ENCODE measurements around the gene U2SURP.
A peak's percentile ranks its signal among the peaks of the same experiment; 100 is the strongest.

DNA sequence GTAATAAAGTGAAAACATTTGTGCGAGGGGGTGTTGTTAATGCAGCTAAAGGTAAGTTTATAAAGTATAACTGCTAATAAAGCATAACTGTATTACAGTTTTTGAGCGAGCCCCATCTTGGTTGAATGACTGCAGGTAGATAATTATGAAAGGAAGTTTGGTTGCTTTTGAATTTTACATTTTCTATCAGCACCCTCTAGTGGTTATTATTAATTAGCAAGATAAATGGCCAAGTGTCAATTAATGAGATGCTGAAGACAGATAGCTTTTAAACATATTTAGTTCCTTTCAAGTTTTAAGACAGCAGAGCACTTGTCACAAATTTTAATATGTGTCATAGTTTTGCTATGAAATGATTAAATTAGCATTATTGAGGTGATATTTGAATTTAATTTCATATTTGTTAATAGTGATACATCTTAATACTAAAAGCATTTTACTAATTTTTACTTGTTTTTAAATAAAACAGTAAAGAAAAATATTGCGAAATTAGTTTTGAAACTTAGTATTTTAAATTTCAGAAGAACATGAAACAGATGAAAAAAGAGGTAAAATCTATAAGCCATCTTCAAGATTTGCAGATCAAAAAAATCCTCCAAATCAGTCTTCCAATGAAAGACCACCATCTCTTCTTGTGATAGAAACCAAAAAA, 15.1 kb downstream of the U2SURP start:
- TF ChIP-seq BHLHE40 (IDR thresholded peaks at IDR 0.05; ENCODE audit: borderline replicate concordance) (no peak), NFRKB (IDR thresholded peaks at IDR 0.05) (no peak), ZNF384 (IDR thresholded peaks at IDR 0.05) (no peak), SP1 (IDR thresholded peaks at IDR 0.05) (no peak), SUZ12 (IDR thresholded peaks at IDR 0.05) (no peak), FOXK2 (IDR thresholded peaks at IDR 0.05) (no peak), ELF4 (IDR thresholded peaks at IDR 0.05) (no peak), FOXM1 (IDR thresholded peaks at IDR 0.05; ENCODE audit: borderline replicate concordance) (no peak), ARNT (IDR thresholded peaks at IDR 0.05) (no peak), CTBP1 (IDR thresholded peaks at IDR 0.05; ENCODE audit: borderline replicate concordance) (no peak), FOXA1 (IDR thresholded peaks at IDR 0.05) (no peak), LEF1 (IDR thresholded peaks at IDR 0.05; ENCODE audit: borderline replicate concordance) (no peak)
- TF ChIP-seq, protein P1, sequence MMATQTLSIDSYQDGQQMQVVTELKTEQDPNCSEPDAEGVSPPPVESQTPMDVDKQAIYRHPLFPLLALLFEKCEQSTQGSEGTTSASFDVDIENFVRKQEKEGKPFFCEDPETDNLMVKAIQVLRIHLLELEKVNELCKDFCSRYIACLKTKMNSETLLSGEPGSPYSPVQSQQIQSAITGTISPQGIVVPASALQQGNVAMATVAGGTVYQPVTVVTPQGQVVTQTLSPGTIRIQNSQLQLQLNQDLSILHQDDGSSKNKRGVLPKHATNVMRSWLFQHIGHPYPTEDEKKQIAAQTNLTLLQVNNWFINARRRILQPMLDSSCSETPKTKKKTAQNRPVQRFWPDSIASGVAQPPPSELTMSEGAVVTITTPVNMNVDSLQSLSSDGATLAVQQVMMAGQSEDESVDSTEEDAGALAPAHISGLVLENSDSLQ (IDR thresholded peaks at IDR 0.05) = peak; percentile 58

Data from HEK293T (cell line).